Inflammatory macrophage (primary cell): ENCODE measurements around the gene RILPL2.
A peak's percentile ranks its signal among the peaks of the same experiment; 100 is the strongest.
"Not testable (repeated sequence)": the region's sequence is repeated elsewhere in the genome, so short reads cannot be mapped to it uniquely, and the experiment has no call there.

ENCODE experiments used
- DNase-seq, 2 donors: peaks; one replicate each; pipeline ENCODE4 v3.0.0-alpha.2; 2020 to 2022

RILPL2 gene

DNA sequence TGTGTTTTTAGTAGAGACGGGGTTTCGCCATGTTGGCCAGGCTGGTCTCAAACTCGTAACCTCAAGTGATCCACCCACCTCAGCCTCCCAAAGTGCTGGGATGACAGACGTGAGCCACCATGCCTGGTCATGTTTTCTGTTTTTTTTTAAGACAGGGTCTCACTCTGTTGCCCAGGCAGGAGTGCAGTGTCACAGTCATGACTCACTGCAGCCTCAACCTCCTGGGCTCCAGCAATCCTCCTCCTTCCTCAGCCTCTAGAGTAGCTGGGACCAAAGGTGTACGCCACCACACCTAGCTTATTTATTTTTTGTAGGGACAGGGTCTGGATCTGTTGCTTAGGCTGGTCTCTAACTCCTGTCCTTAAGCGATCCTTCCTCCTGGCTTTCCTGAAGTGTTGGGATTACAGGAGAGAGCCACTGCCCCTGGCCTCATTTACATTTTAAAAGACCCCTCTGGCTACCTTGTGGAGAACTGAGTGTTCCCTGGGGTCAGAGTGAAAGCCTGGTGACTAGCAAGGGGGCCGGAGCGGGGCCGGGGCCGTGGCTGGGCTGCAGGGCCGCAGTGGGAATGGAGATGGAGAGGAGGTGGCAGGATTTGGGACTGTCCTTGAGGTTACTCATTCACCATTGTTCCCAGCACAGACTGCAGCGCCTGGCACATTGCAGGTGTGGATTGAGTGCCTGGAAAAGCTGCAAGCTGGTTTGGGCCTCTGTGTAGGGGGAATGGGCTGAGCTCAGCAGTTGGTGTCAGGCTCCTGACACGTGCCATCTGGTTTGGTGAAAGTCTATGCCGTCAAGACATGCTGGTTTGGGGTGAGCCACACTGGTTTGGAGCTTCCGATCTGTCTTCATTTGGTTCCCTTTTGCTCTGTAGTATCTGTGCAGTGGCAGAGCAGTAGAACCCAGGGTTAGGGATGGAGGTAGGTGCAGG is 34.5 kb downstream of the RILPL2 start:
- DNase-seq, result no peak

DNA sequence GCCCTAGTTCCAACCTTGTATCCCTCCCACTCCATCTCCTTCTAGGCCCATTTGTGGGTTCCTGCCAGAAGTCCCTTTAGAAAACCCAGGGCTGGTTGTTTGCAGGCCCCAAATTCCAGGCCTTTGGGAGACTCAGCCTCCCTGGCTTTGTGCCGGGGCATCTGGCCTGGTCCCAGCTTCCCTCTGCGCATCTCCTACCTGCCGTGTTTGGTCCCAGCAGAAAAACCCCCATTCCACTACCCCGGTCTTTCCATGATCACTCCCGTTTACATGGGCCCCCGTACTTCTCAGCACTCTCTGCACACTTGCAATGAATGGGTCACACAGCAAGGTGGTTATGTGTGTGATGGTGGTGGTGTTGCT is 37.2 kb downstream of the RILPL2 start:
- DNase-seq, result no peak

DNA sequence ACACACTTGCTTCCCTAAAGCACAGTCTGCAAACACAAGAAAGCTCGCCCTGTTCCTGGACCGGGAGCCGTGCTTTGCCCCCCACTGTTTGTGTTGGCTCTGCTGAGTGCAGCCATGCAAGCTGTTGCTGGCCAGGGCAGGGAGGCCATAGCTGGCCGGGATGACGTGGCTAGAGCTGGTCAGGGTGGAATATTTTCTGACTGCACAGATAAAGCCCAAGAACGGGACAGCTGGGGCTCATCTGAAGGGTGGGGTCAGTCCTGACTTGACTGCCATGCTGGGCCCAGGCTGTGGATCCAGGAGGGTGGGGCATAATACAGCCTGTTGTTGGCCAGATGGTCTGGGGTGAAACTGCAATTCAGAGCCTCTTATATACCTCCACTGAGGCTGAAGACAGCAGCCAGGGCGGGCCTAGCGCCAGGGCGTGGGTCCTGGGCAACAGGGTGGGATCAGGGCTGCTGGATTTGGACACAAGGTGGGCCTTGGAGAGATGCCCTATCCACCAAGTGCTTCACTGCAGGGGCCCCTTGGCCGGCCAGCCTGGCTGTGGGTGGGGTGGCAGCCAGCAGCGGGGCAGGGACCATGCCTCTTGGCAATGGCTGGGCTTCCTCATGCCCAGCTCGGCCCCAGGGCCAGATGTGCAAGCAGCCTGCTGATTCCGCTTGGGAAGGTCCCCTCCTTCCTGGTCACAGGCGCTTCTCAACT is 37.8 kb downstream of the RILPL2 start:
- no peak for DNase-seq

DNA sequence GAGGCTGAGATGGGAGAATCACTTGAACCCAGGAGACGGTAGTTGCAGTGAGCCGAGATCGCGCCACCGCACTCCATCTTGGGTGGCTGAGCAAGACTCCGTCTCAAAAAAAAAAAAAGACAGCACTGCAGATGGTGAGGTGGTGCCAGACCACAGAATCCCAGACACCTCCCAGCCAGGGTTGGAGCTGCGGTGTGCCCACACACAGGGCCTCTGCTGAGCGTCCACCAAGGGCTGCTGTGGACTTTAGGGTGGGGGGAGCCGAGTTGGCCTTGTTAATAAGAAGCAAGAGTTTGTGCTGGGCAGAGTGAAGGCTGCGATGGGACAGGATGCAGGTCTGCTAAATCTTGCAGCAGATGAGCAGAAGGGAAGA is 38.3 kb downstream of the RILPL2 start:
- no peak for DNase-seq

DNA sequence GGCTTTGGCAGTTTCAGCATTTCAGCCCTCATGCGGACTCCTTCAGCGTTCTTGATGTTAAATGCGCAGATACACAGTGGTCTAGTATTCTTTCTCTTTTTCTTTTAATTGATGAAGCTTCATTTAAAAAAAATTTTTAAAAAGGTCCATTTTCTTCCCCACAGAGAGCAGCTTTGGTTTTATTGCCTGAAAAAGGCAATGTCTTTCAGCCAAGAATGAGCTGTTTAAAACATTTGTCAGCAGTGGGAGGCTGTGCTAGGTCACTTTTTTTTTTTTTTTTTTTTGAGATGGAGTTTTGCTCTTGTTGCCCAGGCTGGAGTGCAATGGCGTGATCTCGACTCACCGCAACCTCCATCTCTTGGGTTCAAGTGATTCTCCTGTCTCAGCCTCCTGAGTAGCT is 39.1 kb downstream of the RILPL2 start:
- no peak for DNase-seq

DNA sequence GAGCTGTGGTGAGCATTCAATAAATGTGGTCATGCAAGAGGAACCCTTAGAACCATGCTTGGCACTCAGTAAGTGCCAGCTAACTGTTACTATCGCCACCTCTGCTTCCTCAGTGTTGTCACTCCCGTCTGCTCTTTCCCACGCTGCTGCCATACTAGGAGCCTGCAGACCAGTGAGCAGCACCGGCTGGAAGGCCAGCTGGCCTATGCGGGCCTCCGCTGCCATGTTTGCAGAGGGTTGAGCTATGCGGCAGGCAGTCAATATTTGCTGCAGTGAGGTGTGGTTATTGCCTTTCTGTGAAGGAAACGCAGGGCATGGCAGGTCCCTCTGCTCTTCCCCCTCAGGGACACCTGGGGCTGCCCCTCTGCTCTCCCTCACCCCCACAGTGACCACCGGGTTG is 39.5 kb downstream of the RILPL2 start:
- DNase-seq, result no peak

DNA sequence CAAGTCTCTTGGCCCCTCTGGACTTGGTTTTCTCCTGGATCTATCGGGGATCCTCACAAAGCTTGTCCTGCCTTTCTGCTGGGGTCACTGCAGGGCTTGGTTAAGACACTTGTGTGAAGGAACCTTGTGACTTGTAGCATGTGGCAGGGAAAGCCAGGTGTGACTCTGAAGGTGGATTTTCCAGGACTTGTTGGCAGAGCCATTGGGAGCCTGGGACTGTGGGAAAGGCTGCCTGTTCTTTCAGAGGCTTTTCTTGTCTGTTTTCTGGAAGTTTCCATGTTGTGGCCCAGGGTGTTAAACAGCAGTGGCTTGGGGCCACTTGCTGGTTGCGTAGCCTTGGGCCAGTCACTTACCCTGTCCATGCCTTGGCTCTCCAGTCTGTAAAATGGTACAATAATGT is 39.9 kb downstream of the RILPL2 start:
- no peak for DNase-seq

DNA sequence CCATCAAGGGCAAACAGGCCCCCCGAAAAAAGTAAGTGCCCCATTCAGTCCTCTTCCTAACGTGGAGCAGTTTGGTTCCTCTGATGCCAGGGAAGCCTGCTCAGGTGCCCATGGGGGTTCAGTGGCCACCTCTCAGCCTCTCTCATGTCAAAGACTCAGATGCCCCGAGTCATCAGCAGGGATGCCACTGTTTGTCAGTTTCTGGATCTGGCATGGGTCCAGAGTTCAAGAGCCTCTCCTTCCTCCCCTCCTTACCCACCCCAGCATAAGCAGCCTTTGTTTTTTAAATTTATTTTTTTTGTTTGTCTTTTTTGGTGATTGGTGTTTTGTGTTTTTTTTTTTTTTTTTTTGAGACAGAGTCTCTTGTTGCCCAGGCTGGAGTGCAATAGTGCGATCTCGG is 41.2 kb downstream of the RILPL2 start:
- no peak for DNase-seq

DNA sequence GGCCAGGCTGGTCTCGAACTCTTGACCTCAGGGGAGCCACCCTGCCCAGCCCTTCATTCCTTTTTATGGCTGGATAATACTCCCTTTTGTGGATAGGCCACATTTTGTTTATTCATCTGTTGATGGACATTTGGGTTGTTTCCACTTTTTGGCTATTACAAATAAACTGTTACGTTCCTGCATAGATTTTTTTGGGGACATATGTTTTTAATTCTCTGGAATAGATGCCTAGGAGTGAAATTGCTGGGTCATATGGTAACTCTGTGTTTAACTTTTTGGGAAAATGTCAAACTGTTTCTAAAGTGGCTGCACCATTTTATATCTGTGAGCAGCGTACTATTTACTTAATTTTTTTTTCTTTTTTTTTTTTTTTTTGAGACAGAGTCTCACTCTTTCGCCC is 42.7 kb downstream of the RILPL2 start:
- DNase-seq, result no peak

DNA sequence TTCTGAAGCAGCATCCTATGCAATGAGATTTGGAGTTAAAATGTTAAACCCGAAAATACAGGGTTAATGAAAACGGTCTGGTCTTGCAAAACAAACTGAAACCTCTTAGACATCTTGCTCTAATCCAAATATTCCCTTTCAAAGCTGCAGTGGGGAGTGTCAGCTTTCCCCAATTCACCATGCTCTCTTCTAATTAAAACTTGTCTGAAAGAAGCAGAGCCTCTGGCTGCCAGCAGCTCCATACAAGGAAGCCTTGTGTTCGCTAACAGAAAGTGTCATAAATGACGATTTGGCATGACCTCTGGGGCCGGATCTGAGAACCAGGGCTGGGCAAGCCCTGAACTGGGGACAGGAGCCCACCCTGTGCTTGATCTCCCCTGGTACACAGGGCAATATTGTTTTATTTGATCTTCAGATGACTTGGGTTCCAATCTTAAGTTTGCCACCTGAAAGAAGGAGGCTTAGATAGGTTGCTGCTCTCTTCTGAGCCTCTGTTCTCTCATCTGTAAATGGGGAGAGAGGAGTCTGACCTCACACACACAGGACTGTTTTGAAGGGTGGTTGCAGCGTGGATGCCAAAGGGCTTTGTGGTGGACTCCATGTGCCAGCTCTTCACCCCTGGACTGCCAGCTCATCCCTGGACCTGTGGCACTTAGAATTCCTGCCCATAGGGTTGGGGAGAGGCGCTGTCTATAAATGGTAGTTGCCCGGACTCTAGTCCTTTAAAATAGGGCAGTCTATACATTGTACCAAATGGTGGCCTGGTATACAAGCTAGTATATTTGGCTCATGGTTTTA is 44.7 kb downstream of the RILPL2 start:
- DNase-seq, result no peak

DNA sequence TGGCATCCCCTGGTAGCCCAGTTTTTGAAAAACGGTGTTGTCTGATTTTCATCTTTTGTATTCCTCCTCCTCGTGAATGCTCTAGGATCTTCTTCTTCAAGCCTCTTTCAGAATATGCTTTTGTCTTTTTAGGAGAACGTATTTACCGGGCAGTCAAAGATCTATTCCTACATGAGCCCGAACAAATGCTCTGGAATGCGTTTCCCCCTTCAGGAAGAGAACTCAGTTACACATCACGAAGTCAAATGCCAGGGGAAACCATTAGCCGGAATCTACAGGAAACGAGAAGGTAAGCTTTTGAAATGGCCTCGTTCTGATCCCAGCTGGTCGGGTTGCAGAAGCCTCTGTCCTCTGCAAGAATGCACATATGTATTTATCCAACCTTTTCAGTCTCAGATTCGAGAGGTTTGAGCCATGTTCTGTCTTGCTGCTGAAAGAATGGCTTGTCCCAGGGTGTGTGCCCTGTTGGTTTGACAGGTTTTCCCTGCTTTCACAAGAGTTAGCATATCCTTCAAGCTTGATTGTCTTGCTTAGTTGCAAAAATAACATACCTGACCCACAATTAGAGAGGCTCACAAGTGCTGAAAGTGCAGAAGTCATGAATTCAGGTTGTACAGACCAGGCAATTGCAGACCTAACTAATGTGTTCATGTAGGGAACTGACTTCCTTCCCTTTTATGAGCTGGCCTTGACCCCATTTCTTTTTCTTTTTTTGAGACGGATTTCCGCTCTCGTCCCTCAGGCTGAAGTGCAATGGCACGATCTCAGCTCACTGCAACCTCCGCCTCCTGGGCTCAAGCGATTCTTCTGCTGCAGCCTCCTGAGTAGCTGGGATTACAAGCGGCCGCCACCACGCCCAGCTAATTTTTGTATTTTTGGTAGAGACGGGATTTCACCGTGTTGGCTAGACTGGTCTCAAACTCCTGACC is 45.7 kb downstream of the RILPL2 start:
- DNase-seq, result peak; percentile 72 to 80

DNA sequence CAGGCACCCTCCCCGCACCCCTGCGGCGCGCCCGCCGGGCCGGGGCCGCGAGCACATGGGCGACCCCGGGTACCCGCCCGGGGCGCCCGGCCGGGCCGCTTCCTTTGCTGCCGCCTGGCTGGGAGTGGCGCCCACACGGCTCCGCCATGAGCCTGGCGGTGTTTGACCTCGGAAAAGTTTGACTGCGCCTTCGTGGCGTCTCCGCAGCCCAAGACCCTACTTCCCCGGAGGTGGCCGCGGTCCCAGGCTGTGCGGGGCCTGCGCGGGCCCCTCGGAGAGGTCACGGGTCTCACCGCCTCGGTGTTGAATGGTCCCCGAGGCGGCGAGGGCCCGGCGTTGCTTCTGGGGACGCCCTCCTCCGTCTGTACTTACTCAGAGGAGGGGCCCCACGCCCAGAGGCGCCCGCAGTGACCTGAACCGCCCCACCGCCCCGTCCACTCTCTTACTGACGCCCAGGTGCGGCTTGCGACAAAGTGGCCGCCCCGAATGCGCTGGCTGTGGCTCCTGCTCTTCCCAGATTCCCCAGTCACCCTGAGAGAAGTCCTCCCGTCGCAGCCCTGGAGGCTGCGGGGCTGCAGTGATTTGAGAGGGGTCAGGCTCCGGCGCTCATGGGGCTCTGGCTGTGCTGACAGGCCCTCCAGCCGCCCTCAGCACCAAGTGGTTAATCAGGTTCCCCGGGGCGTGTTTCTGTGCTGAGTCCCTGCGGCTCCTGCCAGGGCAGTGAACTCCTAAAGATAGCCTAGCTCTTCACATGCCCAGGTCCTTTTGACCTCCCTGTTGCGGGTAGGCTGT is 46.7 kb downstream of the RILPL2 start:
- peak in 1 of 2 donors; percentile 37 for DNase-seq

DNA sequence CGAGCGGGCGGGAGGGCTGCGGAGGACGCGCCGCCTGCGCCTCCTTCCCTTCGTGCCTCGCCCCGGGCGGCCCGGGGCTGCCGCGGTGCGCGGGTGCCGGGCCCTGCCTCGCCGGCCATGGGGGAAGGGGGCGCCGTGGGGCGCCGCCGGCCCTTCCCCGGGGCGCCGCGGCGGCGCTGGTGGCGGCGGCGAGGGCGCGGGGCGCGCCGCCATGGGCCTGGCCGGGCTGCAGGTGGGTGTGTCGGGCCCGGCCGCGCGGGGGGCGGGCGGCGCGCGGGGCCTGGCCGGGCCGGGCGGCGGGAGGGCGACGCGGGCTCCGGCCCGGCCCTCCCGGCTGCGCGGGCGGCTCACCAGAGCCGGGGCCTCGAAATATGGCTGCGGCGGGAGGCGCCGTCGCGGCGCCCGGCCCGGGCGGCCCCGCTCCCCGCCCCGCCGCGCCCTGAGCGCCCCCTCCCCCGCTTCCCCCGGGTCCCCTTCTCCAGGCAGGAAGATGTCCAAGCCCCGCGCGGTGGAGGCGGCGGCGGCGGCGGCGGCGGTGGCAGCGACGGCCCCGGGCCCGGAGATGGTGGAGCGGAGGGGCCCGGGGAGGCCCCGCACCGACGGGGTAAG is 47.4 kb downstream of the RILPL2 start:
- no peak for DNase-seq

DNA sequence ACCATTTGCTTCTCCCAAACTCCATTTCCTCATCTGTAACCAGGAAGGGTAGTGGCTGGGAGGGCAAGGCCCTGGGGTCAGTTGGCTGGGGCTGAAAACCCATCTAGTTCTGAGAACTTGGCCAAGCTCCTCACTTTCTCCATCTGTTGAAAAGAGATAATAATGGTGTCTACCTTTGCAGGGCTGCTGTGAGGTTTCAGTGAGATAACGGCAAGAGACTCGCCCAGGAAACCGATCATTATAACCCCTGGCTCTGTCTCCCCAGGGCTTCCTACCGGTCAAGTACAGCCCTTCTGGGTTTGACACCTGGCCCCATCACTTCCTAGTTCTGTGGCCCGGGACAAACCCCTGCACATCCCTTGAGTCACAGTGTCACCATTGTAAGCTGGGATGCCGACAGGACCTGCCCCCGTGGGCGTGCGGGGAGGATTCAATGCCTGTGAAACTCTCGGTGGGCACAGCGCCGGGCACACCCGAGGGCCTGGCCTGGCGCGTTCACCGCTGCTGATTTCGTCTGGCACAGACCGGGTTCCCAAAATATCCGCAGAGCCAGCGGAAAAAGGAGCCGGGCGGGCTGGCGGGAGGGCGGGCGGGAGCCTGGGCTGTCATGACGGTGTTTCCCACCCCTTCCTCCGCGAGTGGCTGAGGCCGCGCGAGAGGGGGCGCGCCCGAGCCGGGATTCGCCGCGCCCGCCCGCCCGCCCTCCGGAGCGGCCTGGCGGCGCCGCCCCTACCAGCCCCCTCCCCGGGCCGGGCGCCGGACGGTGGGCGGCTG is 48.1 kb downstream of the RILPL2 start:
- peak; percentile 65 to 83 for DNase-seq

DNA sequence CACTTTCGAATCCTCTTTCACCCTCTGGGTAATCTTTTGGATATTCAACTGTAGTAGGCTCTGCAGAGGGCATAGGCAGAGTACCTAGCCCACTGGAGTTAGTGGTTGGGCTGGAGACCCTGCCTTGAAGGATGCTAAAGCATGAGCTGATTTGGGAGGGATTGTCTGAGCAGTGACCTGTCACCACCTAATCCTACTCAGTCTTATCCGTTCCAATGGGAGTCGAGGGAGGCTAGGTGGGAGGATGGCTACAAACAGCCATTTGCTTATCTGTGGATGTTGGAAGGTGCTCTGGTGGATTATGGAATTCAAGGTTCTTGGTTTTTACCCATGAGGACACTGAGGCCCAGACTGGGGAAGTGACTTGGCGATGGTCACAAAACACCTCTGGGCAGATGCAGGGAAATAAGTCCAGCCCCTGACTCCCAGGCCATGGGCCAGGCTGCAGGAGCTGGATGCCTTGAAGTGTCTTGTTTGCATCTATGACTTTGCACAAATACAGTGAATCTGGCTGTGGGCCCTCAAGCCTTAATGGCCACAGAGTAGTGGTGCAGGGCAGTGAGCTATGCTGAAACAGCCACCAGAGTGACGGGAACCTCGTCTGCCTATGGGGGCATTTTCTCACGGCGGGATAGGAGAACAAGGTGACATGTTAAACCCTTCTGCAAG is 48.8 kb downstream of the RILPL2 start:
- DNase-seq, result peak; percentile 36

DNA sequence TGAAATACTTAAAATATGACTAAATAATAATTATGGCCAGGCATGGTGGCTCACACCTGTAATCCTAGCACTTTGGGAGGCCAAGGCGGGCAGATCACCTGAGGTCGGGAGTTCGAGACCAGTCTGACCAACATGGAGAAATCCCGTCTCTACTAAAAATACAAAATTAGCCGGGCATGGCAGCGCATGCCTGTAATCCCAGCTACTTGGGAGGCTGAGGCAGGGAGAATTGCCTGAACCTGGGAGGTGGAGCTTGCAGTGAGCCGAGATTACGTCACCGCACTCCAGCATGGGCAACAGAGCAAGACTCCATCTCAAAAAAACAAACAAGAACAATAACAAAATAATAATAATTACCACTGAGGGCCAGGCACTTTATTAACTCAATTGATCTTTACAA is 50.9 kb downstream of the RILPL2 start:
- not testable (repeated sequence) for DNase-seq

DNA sequence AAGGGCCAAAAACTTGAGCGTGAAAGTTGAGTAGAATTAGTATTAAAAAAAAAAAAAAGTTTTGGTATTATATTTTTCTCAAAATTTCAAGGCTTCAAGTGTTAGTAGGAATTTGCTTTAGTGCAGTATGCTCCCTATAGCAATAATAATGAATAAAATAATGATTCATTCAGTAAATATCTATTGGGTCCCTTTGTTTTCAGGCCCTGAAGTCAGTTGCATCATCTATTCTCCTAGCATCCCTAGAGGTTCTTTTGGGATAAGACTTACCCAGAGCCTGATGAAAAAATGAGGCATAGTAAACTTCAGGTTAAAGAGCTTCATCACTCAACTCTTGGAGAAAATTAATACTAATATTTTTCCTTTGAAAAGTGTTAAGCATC is 51.5 kb downstream of the RILPL2 start:
- no peak for DNase-seq

DNA sequence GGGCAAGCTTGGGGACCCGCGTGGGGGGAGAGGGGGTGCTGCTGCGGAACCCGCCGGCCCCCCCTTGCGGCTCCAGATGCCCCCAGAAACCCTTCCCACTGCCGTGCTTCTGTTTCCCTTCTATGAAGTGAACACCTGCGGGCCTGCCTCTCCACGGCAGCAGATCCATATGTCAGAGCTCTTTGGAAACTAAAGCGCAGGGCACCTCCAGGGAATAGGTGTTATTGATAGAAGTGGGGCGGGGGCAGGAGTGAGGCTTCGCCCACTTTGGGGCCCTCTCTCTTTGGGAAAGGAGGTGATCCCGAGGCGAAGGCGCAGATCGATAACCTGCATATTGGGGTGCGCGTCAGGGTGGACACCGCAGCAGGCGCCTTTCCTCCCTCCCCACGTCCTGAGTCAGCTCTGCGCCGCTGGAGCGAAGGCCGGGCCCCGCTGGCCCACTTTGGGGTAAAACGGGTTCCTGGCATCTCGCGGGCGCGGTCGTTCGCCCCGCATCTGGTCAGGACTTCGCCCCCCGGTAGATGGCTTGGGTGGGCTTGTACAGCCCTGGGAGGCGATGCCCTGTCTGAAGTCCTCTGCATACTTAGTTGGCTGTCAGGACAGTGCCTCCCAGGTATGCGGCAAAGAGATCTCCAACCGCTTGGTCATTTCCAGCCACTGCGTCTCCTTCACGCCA is 52.0 kb downstream of the RILPL2 start:
- no peak for DNase-seq

DNA sequence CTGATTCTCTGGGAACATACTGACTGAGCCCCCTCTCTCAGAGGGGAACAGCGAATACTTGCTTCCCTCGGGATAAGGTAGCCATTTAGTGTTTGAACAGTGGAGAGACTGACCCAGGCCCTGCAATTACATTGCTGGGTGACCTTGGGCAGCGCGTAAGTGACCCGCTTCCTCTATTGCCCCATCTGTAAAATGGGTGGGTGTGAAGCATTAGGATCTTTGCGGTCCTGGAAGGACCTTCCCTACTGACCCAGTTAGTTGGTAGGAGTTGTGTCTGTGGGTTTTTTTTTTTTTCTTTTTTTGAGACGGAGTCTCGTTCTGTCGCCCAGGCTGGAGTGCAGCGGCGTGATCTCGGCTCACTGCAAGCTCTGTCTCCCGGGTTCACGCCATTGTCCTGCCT is 53.8 kb downstream of the RILPL2 start:
- peak in 1 of 2 donors; percentile 37 for DNase-seq
